HL-60/S4 (cell line): ENCODE results near the gene GABRG3.

Source experiments
- in situ Hi-C: fragments of 300-500 bp; cut with MboI; formaldehyde crosslinking; loops from 2 replicates; pipeline ENCODE4 v1.14.3; 2022; ENCODE audit warnings: low sequenced_read_pairs

Gene GABRG3

GRCh38 chr15:27454281-27455075 lies 483.5 kb downstream of the GABRG3 start:
- in situ Hi-C loops: no loop called here

- in situ Hi-C loops: no loop called here
Measured at GRCh38 chr15:27456807-27457206, 485.8 kb downstream of the GABRG3 start.

GRCh38 chr15:27457766-27458165 lies 486.8 kb downstream of the GABRG3 start:
- in situ Hi-C loops: no loop called here

GRCh38 chr15:27458345-27459084 lies 487.5 kb downstream of the GABRG3 start:
- in situ Hi-C loops: no loop called here

GRCh38 chr15:27459836-27460235 lies 488.9 kb downstream of the GABRG3 start:
- in situ Hi-C loops: no loop called here

- in situ Hi-C loops: no loop called here
Measured at GRCh38 chr15:27461181-27461580, 490.2 kb downstream of the GABRG3 start.

GRCh38 chr15:27463525-27464088 lies 492.6 kb downstream of the GABRG3 start:
- in situ Hi-C loops: no loop called here

- in situ Hi-C loops: no loop called here
Measured at GRCh38 chr15:27464941-27465612, 494.1 kb downstream of the GABRG3 start.

GRCh38 chr15:27466758-27467157 lies 495.8 kb downstream of the GABRG3 start:
- in situ Hi-C loops: no loop called here

- in situ Hi-C loops: no loop called here
Measured at GRCh38 chr15:27468151-27468591, 497.2 kb downstream of the GABRG3 start.

- in situ Hi-C loops: no loop called here
Measured at GRCh38 chr15:27473845-27474244, 502.9 kb downstream of the GABRG3 start.

- in situ Hi-C loops: no loop called here
Measured at GRCh38 chr15:27475395-27475794, 504.4 kb downstream of the GABRG3 start.

GRCh38 chr15:27479296-27480140 lies 508.5 kb downstream of the GABRG3 start:
- in situ Hi-C loops: no loop called here

- in situ Hi-C loops: no loop called here
Measured at GRCh38 chr15:27480141-27480530, 509.2 kb downstream of the GABRG3 start.

GRCh38 chr15:27480642-27481041 lies 509.7 kb downstream of the GABRG3 start:
- in situ Hi-C loops: no loop called here

GRCh38 chr15:27481768-27482167 lies 510.8 kb downstream of the GABRG3 start:
- in situ Hi-C loops: no loop called here

- in situ Hi-C loops: no loop called here
Measured at GRCh38 chr15:27482287-27482686, 511.3 kb downstream of the GABRG3 start.

- in situ Hi-C loops: no loop called here
Measured at GRCh38 chr15:27483124-27483523, 512.1 kb downstream of the GABRG3 start.

GRCh38 chr15:27485265-27485664 lies 514.3 kb downstream of the GABRG3 start:
- in situ Hi-C loops: no loop called here

- in situ Hi-C loops: no loop called here
Measured at GRCh38 chr15:27486051-27486450, 515.1 kb downstream of the GABRG3 start.
